HepG2 (cell line): ENCODE data around the gene CHTF8. TPM values are rescaled to one million over a fixed set of nuclear protein-coding genes. Genes with fewer than 3 reads are reported as not detected.

Experiments
- ATRX ChIP-seq: sonication (generic); formaldehyde crosslinking; IDR thresholded peaks from 2 replicates; pipeline ENCODE4 v1.4.0; 2020; ENCODE audit warnings: missing genetic modification reagents, borderline replicate concordance
- CC2D1A ChIP-seq: sonication (generic); formaldehyde crosslinking; IDR thresholded peaks from 2 replicates; pipeline ENCODE4 v1.8.1; 2023; ENCODE audit warnings: mild to moderate bottlenecking, missing genetic modification reagents
- CENPT ChIP-seq: sonication (generic); formaldehyde crosslinking; IDR thresholded peaks from 2 replicates; pipeline ENCODE4 v1.8.0; 2022; ENCODE audit warnings: low read depth, mild to moderate bottlenecking, moderate library complexity, missing genetic modification reagents
- FLYWCH1 ChIP-seq: sonication (generic); formaldehyde crosslinking; IDR thresholded peaks from 2 replicates; pipeline ENCODE4 v1.8.1; 2023; ENCODE audit warnings: mild to moderate bottlenecking, missing genetic modification reagents
- HOXA5 ChIP-seq: sonication (generic); formaldehyde crosslinking; IDR thresholded peaks from 2 replicates; pipeline ENCODE4 v1.4.0; 2020; ENCODE audit warnings: missing genetic modification reagents
- MAF1 ChIP-seq: sonication (generic); formaldehyde crosslinking; IDR thresholded peaks from 2 replicates; pipeline ENCODE4 v1.5.0; 2020; ENCODE audit warnings: missing genetic modification reagents, borderline replicate concordance
- MED8 ChIP-seq: sonication (generic); formaldehyde crosslinking; IDR thresholded peaks from 2 replicates; pipeline ENCODE4 v1.8.1; 2023; ENCODE audit warnings: mild to moderate bottlenecking, missing genetic modification reagents; ENCODE audit not compliant: insufficient replicate concordance
- MYC ChIP-seq: sonication (generic); formaldehyde crosslinking; IDR thresholded peaks from 2 replicates; pipeline ENCODE4 v1.9.0; 2021; ENCODE audit warnings: missing genetic modification reagents, borderline replicate concordance
- SRSF9 ChIP-seq: fragments of 200-400 bp; formaldehyde crosslinking; IDR thresholded peaks from 2 replicates; pipeline ENCODE4 v1.6.1; 2018; ENCODE audit warnings: borderline replicate concordance, mild to moderate bottlenecking, low read depth, low read length; ENCODE audit not compliant: insufficient read depth, poor library complexity, severe bottlenecking
- TCF7 ChIP-seq: sonication (generic); IDR thresholded peaks from 2 replicates; pipeline ENCODE4 v1.6.1; 2016; ENCODE audit warnings: antibody characterized with exemption, low read depth
- TIGD3 ChIP-seq: sonication (generic); formaldehyde crosslinking; IDR thresholded peaks from 2 replicates; pipeline ENCODE4 v1.5.1; 2020; ENCODE audit warnings: mild to moderate bottlenecking, missing genetic modification reagents, borderline replicate concordance
- TOPORS ChIP-seq: sonication (generic); formaldehyde crosslinking; IDR thresholded peaks from 2 replicates; pipeline ENCODE4 v1.8.0; 2023; ENCODE audit warnings: mild to moderate bottlenecking, missing genetic modification reagents
- ZBTB25 ChIP-seq: IDR thresholded peaks from 2 replicates; pipeline ENCODE4 v1.6.1; 2018; ENCODE audit warnings: missing genetic modification reagents
- ZBTB33 ChIP-seq: sonication (generic); formaldehyde crosslinking; IDR thresholded peaks from 2 replicates; pipeline ENCODE4 v1.4.0; 2020; ENCODE audit warnings: missing genetic modification reagents
- ZNF317 ChIP-seq: sonication (generic); formaldehyde crosslinking; IDR thresholded peaks from 2 replicates; pipeline ENCODE4 v1.5.0; 2020; ENCODE audit warnings: mild to moderate bottlenecking, missing genetic modification reagents
- ZNF383 ChIP-seq: sonication (generic); formaldehyde crosslinking; IDR thresholded peaks from 2 replicates; pipeline ENCODE4 v1.4.0; 2020; ENCODE audit warnings: missing genetic modification reagents, mild to moderate bottlenecking, borderline replicate concordance
- ZNF629 ChIP-seq: sonication (generic); formaldehyde crosslinking; conservative IDR thresholded peaks from 2 replicates; pipeline ENCODE4 v1.5.0; 2020; ENCODE audit warnings: missing genetic modification reagents
- ZNF678 ChIP-seq: sonication (generic); formaldehyde crosslinking; IDR thresholded peaks from 2 replicates; pipeline ENCODE4 v1.4.0; 2020; ENCODE audit warnings: mild to moderate bottlenecking, missing genetic modification reagents
- ZNF749 ChIP-seq: sonication (generic); formaldehyde crosslinking; IDR thresholded peaks from 2 replicates; pipeline ENCODE4 v1.8.0; 2022; ENCODE audit warnings: mild to moderate bottlenecking, missing genetic modification reagents, moderate library complexity, borderline replicate concordance
- ZSCAN22 ChIP-seq: sonication (generic); formaldehyde crosslinking; IDR thresholded peaks from 2 replicates; pipeline ENCODE4 v1.4.0; 2020; ENCODE audit warnings: mild to moderate bottlenecking, missing genetic modification reagents
- polyA plus RNA-seq, 8 experiments: library from polyadenylated mRNA; depleted of rRNA in 3 of 8; stranded (reverse) in 7 of 8; unstranded in 1 of 8; fragments of >200 nt; fragmentation: Illumina TruSeq in 4 of 8; extraction: Trizol in 4 of 8; gene quantifications; 2 replicates each; pipeline versions ENCODE4 v1.2.1 to v1.2.3, GENCODE V29; 2011 to 2016; ENCODE audit warnings: low read depth in 4 of 8, missing spikeins in 1 of 8, mixed read lengths in 1 of 8; ENCODE audit not compliant: insufficient read depth in 1 of 8
- total RNA-seq, 5 experiments: library from RNA; depleted of rRNA; stranded (reverse); fragments of >200 nt; fragmentation: Illumina TruSeq; extraction: Trizol; gene quantifications; 2 replicates each; pipeline ENCODE4 v1.2.3, GENCODE V29; 2016; ENCODE audit warnings: low read depth in 1 of 5
- TF ChIP-seq, protein P1 (sequence below): IDR thresholded peaks from 2 replicates; pipeline ENCODE4 v1.4.0; 2020; ENCODE audit warnings: mild to moderate bottlenecking, missing genetic modification reagents
- TF ChIP-seq, protein P2 (sequence below): IDR thresholded peaks from 2 replicates; pipeline ENCODE4 v1.6.1; 2016; ENCODE audit warnings: mild to moderate bottlenecking, missing biosample characterization, missing genetic modification reagents

The CHTF8 gene
- total and polyA plus RNA-seq, 2 of the 13 experiments (the other 11 are each of a cell fraction or from before 2014, with no cell fraction given) = 37.2 to 67.5 TPM

GRCh38 chr16:69131839-69132423 is 457 bp downstream of the CHTF8 start (continued):
- TF ChIP-seq FLYWCH1 (CRISPR knock-in tag) (no peak), MED8 (CRISPR knock-in tag) (no peak), SRSF9 (no peak), MAF1 (CRISPR knock-in tag) (no peak), ZNF317 (no peak), TCF7 (no peak), ZNF629 (CRISPR knock-in tag) (no peak), ZNF383 (CRISPR knock-in tag) (no peak), TIGD3 (CRISPR knock-in tag) (no peak), HOXA5 (CRISPR knock-in tag) (no peak), ATRX (no peak), TOPORS (CRISPR knock-in tag) (no peak), MYC (CRISPR knock-in tag) (no peak), ZSCAN22 (peak; percentile 58; the same call in 1 of the 2 replicates), ZNF678 (CRISPR knock-in tag) (no peak), CC2D1A (0 out of 2 replicates have a peak, but pooled peaks have one; percentile 65), ZBTB33 (CRISPR knock-in tag) (no peak), ZBTB25 (CRISPR knock-in tag) (peak; percentile 86; the same call in 1 of the 2 replicates), CENPT (CRISPR knock-in tag) (no peak), ZNF749 (CRISPR knock-in tag) (no peak)
- TF ChIP-seq, protein P1, sequence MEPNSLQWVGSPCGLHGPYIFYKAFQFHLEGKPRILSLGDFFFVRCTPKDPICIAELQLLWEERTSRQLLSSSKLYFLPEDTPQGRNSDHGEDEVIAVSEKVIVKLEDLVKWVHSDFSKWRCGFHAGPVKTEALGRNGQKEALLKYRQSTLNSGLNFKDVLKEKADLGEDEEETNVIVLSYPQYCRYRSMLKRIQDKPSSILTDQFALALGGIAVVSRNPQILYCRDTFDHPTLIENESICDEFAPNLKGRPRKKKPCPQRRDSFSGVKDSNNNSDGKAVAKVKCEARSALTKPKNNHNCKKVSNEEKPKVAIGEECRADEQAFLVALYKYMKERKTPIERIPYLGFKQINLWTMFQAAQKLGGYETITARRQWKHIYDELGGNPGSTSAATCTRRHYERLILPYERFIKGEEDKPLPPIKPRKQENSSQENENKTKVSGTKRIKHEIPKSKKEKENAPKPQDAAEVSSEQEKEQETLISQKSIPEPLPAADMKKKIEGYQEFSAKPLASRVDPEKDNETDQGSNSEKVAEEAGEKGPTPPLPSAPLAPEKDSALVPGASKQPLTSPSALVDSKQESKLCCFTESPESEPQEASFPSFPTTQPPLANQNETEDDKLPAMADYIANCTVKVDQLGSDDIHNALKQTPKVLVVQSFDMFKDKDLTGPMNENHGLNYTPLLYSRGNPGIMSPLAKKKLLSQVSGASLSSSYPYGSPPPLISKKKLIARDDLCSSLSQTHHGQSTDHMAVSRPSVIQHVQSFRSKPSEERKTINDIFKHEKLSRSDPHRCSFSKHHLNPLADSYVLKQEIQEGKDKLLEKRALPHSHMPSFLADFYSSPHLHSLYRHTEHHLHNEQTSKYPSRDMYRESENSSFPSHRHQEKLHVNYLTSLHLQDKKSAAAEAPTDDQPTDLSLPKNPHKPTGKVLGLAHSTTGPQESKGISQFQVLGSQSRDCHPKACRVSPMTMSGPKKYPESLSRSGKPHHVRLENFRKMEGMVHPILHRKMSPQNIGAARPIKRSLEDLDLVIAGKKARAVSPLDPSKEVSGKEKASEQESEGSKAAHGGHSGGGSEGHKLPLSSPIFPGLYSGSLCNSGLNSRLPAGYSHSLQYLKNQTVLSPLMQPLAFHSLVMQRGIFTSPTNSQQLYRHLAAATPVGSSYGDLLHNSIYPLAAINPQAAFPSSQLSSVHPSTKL (CRISPR knock-in tag) = peak; percentile 59
- TF ChIP-seq, protein P2, sequence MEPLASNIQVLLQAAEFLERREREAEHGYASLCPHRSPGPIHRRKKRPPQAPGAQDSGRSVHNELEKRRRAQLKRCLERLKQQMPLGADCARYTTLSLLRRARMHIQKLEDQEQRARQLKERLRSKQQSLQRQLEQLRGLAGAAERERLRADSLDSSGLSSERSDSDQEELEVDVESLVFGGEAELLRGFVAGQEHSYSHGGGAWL (CRISPR knock-in tag) = no peak; the same call in 1 of the 2 replicates
